Mesangial cell (primary cell): ENCODE measurements around the gene BRSK2. TPM values are rescaled to one million over a fixed set of nuclear protein-coding genes. Genes with fewer than 3 reads are reported as not detected.

ENCODE experiments used
- total RNA-seq: library from RNA; depleted of rRNA; stranded (reverse); fragments of >200 nt; gene quantifications from 2 replicates; pipeline ENCODE4 v1.2.3, GENCODE V29; 2015

BRSK2 gene
- 0.25 and 0.33 TPM in 2 replicates for total RNA-seq

DNA sequence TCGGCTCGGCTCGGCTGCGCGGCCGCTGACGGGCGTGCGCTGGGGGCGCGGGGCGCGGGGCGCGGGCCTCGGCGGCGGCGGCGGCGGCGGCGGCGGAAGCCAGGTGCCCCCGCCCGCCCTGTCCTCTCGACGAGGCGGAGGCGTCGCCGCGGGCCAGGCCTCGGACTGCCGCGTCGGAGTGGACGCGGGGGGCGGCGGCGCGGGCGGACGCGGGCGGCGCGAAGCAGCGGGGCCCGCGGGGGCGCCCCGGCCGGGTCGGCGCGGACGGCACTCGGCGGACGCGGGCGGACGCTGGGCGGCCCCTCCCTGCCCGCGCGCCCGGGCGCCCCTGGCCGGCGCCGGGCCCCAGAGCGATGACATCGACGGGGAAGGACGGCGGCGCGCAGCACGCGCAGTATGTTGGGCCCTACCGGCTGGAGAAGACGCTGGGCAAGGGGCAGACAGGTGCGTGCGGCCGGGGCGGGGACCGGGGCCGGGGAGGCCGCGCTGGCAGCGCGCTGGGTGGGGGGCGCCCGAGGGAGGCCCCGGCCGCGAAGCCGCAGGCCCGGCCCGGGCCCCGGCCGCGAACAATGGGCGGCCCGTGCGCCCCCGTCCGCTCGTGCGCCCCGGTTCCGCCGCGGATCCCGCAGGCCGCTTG is at the start of gene BRSK2:
TSS of gene BRSK2 (plus strand) at position 3 of the 637 bp plus-strand sequence. CDS start at position 354, 351 bp downstream.

DNA sequence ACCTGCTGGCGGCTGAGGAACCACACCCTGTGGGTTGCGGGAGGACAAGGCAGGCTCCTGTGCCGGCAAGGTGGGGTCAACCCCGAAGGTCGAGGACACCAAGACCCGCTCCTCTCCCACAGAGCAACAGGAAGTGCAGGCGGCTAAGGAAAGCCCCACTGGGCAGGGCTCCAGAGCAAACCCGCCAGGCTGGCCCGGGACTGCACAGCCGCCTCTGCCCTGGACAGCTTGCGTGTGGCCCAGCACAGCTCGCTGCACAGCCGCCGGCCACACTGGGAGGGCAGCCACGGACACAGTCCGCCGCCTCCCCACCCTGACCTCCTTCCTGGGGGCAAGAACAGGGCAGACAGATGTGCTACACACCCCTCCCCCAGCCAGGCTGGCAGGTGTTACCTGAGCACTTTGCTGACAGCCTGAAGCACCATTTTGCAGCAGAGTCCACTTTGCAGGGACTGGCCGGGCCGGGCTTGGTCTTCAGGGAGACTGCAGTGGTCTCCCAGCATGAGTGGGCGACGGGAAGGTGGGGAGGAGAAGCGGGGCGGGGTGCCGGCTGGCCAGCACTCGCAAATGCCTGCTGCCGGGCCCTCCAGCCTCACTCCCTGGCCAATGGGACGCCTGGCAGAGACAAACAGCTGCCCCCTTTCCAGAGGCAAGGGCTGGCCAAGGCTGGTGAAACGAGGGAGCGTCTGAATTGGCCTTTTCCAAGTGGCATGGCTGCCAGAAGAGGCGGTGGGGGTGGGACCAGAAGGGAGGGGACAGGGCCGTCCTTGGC is 96.5 kb downstream of the BRSK2 start, which contains the start of gene MOB2:
TSS of gene MOB2 (minus strand) at position 726 of the 772 bp plus-strand sequence. CDS start at position 503, 223 bp downstream.

Other genes starting within 250 kb of the BRSK2 start
- gene MUC5AC, start 232.0 kb upstream of the BRSK2 start, total RNA-seq = not detected in 2 replicates
- not detected in 2 replicates for gene MUC5B, start 166.9 kb upstream of the BRSK2 start, total RNA-seq
- gene TOLLIP, start 80.3 kb upstream of the BRSK2 start, total RNA-seq = 34.2 and 55.8 TPM in 2 replicates
- 14.8 and 25.4 TPM in 2 replicates for gene MOB2, start 96.8 kb downstream of the BRSK2 start, total RNA-seq
- gene DUSP8, start 182.3 kb downstream of the BRSK2 start, total RNA-seq = 5.7 and 8.4 TPM in 2 replicates
- not detected in 2 replicates for gene KRTAP5-1, start 195.3 kb downstream of the BRSK2 start, total RNA-seq
- gene KRTAP5-2, start 208.4 kb downstream of the BRSK2 start, total RNA-seq = not detected in 2 replicates
- gene KRTAP5-3, start 218.5 kb downstream of the BRSK2 start, total RNA-seq = not detected in 2 replicates
- not detected in 2 replicates for gene KRTAP5-4, start 232.2 kb downstream of the BRSK2 start, total RNA-seq
- gene KRTAP5-5, start 239.8 kb downstream of the BRSK2 start, total RNA-seq = not detected in 2 replicates